Fibroblast of gingiva (primary cell): ENCODE measurements around the gene UBL4B.

ENCODE experiments used
- DNase-seq: peaks from one replicate; pipeline ENCODE4 v3.0.0-alpha.2; 2011; ENCODE audit warnings: low read depth

The UBL4B gene

DNA sequence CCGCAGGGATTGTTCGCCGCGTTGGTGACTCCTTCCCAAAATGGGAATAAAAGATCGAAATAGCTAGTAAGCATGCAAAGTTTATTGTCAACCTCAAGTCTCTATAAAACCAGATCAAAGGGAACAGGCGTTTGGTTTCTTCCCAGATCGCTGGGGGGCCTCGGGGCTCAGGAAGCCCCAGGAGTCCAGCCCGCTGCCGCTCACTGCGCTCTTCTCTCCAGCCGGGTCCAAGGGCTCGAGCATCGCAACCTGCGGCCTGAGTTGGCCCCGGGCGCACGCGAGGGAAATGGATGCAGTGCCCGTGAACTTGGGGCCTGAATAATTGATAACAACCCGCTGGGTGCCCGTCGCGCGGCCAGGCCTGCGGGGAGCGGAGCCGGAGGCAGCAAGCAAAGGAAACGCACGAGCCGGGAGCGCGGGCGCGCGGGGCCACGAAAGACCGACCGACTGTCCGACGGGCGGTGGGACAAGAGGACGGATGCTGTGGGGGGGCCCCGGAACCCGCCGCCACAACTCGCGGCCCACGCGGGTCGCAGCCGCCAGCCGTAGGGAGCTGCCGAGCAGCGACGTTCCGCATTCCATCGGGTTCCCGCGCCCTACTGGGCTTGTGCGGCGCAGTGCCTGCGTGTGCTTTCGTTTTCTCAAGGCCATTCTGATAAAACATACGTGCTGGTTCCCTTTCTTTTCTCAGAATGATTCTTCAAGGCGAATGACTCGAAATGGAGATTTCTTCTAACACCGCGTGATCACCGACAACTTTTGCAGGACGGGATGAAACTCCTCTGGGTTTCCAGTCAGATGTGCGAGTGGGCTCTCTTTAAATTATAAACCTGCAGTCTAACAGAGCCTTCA lies 27.8 kb upstream of the UBL4B start:
- peak; percentile 29 for DNase-seq

DNA sequence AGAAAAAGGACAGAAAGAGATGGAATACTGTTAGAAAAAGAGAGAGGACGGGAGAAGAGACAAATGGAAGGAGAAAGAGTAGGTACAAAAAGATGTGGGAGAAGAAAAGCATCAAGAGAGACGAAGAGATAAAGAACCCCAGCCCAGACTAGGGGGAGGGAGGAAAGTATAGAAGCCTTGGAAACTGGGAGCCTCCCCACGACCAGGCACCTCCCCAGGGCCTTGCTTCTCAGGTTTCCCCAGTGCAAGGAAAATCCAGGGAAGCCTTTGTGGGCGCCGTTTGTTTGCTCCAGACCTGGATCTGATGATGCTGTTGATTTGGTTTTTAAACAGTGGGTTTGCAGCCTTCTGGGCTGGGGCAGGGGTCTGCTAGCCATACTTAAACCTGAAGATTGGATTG lies 26.6 kb upstream of the UBL4B start:
- DNase-seq = no peak

DNA sequence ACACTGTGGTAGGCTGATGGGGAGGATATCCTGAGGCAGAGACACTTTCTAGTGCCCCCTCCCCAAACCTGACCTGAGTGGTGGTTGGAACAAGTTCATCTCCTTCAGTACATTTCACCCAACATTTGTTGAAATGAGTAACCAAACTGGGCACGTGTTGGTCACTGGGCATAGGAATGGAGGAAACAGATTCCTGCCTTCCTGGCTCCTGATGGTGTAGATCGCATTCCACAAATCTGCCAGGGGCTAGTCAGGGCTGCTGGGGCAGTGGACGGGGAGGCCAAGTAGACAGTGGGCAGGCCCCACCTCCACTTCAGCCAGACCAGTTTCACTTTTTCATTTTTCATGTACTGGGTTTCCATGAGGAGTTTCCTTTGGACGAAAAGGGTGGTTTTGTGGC lies 25.3 kb upstream of the UBL4B start:
- no peak for DNase-seq

DNA sequence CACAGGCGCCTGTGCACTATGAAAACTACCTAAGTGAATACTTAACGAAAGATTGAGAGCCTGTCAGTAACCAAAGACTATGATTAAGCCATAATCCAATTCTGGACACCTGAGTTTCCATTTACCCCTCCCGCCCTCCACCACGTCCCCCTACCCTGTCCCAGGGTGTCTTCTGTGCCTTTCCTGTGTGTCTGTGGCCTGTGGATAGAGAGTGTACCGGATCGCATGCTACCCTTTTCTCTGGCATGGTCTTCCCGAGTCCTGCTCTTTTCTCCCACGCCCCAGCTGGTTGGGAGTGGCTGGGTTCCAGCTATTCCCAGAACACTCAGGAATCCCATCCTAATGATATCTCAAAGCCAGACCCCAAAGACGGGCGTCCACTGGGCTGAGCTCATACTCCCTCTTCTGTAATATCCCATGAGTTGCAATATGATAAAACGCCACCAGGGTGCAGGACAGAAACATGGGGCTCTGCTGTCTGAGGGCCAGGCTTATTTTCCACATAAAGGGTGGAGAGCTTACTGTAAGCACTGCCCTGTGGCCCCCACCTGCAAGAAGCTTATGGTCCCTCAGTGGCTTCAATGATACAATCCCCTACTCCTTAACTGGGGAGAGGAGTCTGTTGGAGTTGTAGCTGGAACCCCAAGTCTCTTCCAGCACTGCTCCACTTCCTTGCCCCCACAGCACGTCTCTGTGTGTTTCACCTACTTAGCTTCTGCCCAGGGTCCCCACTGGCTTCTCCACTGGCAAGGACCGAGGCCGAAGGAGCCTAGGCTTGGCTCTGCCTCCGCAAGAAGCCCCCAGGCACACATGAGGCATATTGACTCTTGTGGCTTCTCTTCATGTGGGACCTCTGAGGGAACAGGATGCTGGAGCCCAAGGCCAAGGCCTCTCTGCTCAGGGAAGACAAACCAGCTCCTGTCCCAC lies 24.2 kb upstream of the UBL4B start:
- peak; percentile 37 for DNase-seq

DNA sequence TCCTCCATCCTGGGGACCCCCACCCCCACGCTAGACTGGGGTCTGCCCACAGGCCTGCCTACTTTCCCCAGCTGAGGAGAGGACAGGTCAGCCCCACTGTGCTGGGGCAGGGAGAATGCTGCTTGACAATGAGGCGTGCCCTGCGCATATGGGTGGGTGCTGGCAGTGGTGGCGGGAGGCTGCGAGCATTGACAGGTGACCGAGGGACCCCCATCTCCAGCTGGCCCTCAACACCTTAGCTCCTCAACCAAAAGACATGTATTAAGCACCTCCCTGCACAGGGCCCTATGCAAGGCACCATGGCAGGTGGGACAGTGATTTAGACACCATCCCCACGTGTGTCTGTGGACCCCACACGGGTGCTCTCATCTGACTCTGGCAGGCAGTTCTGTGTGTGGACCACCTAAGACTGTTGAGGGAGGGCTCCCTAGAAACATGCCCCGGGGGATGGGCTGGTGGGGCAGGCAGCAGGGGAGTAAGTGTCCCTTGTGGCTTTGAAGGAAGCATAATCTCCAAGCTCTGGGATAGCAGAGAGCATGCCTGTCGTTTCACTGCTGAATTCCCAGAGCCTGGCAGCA lies 23.4 kb upstream of the UBL4B start:
- DNase-seq = no peak

DNA sequence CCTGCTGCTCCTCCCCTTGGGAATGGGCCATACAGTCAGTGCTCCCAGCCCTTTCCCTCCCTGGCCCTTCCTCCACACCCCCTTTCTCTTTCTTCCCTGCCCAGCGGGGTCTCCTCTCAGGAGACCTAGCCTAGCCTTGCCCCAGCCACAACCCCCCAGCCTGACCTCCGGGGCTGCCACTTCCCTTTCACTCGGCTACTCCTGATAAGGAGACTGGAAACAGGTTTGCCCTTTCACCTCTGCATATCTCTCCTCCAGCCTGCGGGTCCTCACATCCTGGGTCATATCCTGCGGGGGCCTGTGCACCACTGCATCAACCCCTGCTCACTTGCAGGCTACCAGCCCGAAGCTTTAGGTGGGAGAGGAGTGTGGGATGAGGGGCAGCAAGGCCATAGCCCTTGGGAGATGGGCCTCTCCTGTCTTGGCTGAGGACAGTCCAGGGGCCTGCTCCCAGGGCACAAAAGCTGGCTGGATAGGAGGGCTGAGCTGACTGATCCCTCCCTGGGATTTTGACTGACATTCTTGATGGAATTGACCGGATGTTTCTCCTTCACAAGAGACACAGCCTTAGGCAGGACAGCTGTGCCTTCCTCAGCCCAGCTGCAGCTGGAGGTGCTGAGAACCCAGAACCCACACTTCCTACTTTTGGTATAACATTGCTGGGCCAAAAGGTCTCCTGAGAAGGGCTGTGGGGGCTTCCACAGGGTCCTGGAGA lies 22.5 kb upstream of the UBL4B start:
- DNase-seq = no peak

DNA sequence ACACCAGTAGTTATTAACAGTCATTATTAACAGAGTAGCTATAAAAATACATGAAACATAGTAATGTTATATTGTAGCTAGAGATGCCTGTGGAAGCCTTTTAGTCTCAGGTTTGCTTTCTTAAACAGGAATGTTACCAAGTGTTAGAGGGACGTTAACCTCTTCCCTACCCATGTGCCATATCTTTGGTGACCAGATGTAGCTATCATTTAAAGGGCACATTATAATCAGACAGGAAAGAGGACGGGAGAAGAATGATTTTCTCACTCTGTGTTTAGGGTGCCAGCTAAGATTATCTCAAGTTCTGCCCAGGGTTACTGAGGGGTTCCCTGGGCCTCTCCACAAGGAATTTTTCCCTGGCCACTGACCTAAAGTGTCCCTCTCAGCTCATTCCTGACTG lies 20.9 kb upstream of the UBL4B start:
- no peak for DNase-seq

DNA sequence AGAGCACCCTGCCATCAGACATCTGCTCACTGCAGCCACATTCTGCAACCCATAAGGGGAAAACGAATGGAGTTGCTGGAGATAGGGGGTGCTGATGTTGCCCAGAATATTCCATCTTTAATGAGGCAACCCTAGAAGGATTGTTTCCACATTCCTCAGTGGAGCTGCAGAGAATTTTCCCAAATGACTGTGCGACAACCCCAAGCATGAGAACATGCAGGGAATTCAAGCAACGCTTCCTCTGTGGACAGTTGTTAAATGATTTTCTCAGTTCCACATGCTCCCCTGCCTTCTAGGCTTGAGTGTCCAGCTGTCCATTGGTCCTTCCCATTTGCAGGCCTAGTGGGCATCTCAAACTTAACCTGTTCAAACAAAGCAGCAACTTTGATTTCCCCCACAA lies 20.5 kb upstream of the UBL4B start:
- DNase-seq = no peak

DNA sequence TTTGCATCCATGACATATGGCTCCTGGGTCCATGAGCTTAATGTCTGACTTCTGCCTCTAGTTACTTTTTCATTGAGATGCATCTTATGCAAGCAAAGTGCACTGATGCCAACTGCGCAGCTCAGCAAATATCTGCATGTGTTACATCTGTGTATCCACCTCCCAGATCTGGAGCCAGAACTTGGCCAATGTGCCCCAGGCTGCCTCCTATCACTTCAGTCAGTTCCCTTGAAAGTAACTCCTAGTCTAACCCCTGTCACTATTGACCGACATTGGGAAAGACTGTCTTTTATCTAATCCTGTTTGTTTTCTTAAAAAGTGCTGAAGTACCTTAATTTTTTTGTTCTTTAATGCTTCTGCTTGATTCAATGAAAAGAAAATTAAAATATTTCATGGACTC lies 19.3 kb upstream of the UBL4B start:
- DNase-seq = no peak

DNA sequence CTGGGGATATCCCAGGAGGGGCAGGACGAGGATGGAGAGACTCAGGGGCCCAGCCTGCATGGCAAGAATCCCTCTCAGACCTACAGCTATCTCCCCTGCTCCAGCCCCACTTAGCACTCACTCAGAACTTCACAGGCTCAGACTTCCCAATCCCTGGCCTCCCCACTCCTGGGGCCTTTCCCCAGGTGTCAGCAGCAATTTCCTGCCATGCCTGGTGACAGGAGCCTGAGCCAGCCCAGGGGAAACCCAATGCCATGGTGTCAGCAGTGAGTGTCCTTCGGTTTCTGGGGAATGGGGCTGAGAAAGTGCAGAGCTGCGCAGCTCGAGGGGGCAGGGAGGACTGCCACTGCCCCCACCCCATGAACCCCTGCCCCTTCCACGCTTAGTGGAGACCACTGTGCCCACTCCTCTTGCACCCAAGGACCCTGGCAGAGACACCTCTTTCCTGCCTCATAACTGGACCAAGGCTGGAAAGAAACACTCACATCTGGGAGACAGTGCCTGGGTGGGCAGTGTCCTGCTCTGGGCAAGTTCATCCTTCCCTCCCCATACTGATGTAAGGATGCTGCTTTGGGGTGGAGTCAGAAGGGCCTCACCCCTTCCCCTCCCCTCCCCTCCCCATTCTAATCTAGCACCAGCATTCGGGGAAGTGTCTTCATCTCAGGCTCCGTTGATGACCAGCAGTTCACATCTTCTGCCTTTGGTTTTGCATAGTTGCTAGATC lies 17.1 kb upstream of the UBL4B start:
- DNase-seq = no peak

DNA sequence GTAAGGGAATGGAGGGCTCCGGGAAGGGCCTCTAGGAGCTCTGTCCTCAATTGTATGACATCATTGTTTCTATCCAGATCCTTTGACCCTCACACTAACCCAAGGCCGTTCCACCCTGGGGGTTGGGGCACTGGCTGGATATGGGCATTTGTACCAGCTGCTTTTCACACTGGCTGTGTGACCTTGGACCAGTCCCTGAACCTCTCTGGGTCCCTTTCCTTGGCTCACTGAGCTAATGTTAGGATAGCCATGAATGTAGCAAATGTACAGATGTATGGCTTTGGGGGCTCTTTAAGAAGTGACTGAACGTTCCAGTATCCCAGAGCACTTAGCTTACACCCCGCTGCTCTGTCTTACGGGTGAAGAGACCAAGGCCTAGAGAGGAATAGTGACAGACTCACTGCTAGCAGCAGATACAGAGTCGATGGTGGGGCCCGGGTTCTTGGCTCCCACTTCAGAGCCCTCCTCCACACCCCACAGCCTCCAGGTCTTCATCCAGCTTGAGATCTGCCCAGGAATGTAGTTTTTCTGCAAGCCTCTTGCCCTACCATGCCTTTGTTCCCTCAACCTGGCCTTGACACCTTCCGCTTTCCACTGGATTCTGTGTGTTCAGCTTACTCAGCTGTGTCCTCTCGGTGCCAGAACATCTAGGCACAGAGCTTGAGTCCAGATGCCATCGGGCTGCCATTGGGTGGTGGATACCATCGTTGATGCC lies 14.6 kb upstream of the UBL4B start:
- DNase-seq = no peak

DNA sequence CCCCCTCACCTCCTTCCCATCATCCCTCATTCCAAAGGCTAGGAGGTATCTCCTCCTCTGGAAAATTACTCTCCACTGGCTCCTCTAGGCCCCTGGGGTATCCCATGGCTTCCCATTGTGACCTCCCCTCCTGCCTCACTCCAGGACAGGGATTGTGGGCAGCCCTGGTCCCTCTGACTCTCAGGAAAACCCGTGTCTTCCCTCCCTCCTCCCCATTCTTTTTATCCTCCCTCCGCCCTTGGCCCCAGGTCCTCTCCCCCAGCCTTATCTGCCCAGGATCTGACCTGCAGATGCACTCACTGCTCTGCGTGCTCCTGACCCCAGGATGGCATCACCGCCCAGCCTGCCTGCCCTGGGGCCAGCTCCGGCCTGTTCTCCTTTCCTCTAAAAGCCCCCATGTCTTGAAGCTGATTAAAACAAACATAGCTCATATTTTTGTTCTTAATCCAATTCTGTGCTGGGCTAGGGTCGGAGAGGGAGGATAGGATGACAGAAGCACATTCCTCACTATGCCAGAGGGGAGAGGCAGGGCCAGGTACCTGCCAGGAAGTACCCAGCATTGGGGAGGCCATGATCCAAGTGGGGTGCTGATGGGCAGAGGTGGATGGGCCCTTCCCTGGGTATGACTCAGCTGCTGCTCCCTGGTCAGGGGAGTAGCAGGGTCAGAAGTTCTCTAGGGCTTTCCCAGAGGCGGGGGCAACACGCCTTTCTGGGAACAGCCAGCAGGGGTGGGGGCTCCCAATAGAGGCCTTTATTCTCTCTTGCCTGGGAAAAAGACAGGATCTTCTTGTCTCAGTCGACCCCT lies 13.8 kb upstream of the UBL4B start:
- no peak for DNase-seq

DNA sequence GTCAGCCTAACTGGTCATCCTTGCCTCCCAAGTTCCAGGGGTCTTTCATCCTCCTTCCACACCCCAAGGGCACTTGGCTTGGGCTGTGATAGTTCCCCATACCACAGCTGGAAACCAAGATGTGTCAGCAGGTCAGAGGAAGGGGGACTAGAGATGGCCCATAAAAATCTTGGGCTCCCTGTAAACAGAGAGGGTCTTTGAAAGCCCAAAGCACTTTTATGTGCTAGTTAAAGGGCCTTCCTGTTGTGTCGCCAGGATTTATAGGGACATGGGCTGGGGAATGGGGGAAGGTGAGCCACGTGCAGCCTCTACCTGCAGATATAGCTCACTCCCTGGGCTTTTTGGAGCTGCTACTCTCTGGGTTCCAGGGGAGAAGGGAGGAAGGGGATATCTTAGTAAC lies 11.9 kb upstream of the UBL4B start:
- DNase-seq = no peak

DNA sequence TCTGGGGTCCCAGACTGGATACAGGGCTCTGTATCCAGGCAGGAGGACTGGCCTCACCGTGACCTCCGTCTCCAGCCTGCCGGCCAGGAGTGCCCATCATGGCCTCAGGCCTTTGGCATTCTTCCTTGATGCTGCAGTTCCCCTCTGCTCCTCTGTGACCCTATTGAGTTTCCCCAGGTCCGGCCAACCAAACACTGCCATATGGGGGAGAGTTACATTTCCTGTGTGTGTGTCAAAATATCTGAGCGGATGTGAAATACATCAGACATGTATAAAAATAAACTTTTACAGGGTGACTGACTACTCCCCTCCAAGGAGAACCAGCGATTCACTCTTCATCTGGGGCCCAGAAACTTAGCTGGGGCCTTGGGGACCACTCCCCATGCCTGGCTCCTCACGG lies 10.2 kb upstream of the UBL4B start:
- peak; percentile 12 for DNase-seq

DNA sequence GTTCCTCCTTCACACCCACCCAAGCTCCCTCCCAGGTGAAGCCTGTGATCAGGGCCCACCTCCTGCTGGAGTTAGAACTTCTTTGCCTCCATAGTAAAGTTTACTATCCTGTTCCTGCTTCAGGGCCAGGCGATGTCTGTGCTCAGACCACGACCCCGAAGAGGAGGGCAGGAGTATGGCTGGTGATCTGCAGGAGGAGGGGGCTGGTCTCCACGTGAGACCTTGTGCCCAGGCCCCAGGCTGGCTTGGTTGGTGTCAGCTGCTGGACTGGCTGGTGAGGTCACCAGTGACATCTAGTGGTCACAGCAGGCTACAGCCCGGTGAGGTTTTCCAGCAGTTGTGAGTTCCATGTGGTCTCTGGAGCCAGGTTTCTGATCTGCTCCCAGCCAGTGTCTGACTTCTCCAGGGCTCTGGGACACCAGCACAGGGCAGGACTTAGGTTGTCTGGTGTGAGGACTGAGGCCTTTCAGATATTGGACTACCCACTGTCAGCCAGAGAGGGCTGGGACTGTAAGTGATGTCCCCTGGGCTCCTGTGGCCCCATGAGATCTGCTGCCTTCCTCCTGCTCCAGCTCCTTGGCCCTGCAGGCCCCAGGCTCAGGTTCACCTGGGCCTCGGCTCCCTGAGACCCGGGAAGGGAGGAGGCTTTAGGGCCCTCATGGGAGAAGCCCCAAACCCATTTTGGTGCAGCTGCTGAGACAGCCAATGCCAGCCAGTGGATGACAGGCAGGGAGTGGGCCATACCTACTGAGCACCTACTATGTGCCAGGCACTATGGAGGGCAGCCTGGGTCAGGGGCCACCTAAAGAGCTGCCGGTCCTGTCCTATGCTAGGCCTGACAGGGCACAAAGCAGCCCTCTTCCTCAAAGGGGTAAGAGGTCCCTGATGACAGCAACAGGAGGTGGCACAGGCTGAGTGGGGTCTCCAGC lies 6.0 kb upstream of the UBL4B start:
- peak; percentile 52 for DNase-seq

DNA sequence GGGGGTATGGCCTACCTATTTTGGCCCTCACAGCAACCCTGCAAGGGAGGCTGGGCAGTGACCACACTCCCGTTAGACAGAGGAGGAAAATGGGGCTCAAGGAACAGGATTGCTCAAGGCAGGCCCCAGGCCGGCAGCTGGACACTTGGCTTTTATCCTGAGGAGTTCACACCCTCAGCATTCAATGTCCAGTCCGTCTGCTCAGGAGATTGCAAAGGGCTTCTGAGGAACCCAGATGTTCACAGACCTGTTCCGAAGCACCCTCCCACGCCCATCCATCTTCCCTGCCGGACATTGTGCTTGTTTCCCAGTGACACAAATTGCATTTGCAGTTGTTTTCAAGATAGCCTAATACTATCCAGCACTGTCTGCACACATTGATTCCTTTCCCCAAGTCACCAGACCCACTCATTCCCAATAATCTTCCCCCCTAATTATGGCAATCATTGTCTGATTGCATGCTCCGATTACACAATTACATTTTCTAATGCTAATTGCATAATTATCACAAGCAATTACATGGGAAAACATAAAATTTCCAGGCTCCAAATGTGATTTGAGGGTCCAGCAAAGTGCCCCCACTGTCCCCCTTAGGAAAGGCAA lies 4.3 kb upstream of the UBL4B start:
- no peak for DNase-seq

DNA sequence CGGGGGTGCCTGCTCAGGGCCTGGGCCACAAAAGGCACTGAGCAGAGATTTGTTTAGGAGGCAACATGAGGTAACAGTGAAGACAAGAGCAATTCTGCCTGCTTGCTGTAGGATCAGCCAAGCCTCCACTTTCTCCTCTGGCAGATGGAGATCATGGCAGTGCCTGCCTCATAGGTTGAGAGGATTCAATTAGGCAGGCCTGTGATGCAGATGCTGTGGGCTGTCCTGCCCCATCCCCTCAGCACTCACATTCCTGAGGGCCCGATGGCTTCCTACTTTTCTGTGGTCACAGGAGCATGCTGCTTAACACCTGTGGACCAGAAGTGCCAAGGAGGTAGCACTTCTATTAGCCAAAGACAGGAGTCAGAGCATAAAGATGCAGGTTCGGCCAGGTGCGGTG lies 1.2 kb upstream of the UBL4B start:
- no peak for DNase-seq

DNA sequence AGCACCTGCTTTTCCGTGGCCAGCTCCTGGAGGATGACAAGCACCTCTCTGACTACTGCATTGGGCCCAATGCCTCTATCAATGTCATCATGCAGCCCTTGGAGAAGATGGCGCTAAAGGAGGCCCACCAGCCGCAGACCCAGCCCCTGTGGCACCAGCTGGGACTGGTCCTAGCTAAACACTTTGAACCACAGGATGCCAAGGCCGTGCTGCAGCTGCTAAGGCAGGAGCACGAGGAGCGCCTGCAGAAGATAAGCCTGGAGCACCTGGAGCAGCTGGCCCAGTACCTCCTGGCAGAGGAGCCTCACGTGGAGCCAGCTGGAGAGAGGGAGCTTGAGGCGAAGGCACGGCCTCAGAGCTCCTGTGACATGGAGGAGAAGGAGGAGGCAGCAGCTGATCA lies 413 bp downstream of the UBL4B start:
- no peak for DNase-seq
